ENCODE data around the gene HMOX2.
A peak's percentile ranks its signal among the peaks of the same experiment; 100 is the strongest.

Gene HMOX2

DNA sequence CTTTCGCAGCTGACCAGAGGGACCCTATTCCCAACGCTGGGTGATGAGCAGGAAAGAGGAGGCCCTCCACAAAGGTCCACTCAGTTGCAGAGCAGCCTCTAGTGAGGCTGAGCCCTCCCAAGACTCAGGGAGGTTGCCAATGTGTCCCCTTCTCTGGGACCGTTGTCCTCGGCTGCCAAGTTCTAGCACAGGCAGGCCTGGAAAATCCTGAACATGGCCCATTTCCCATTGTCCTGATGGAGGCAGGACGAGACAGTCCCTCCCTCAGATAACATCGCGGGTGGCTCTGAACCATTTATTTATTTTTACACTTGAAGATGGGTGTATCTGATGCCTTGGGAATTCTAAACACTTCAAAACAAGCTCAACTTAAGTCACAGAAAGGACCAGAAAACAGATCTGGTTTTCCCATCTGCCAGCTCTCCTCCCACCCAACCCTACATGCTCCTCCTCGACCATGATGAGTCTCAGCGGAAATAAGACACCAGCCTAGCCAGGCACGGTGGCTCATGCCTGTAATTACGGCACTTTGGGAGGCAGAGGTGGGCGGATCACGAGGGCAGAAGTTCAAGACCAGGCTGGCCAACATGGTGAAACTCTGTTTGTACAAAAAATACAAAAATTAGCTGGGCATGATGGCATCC, 49.6 kb downstream of the HMOX2 start:
- no peak for DNase-seq

DNA sequence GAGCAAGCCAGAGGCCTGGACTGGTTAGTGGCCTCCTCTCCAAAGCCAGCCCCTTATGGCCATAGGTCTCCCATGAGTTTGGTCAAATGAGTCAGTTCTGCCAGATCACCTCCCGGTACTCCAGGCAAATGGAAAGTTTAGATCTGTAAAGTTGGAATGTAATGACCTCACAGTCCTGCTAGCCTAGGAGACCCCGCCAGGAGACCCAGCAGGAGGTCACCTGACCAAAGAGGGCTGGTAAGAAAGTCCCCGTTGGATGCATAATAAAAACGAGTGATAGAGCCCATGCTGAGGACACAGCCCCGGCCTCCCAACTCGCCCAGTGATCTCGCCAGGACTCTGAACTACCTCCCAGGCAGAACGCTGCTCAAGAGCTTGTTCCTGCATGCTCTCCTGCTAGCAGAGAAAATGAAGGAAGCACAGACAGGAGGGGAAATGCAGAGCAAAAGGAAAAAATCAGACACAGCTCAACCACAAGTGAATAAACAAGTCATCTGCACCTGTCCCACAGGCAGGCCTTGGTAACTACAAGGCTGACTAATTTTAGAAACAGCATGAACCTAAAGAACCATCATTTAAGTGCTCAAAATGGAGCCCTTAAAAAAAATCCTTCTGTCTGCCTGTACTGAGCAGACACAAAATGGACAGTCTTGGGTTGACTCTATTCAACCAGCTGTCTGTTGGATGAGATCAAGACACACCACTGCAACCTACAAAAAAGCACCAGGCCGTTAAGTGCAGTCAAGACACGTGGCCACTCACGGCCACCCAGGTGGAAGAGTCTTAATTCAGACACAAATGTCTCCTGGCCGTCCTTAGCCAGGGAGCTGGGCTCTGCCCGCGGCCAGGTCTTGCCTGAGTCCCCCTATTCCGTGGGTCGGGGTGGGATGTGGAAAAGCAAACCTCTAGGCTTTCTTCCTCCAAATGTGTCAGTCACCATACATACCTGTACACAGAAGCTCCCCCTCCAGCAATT, 53.2 kb downstream of the HMOX2 start:
- no peak for DNase-seq

DNA sequence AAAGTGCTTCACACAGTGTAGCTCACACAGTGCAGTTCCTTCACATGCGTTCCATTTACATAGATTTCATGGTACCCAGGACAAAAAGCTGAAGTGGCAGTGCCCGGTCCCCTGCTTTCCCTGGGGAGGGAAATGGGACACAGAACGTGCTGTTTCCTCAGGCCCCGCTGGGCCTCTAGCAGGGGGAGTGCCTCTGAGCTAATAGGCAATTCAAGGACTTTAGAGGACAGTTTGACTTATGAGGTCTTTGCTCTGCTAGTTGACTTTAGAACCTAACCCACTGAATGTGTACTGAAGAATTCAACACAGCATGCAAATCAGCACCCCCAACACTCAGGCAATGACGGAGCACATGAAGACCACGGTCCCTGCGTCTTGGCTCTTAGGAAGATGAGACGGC, 55.6 kb downstream of the HMOX2 start:
- no peak for DNase-seq

DNA sequence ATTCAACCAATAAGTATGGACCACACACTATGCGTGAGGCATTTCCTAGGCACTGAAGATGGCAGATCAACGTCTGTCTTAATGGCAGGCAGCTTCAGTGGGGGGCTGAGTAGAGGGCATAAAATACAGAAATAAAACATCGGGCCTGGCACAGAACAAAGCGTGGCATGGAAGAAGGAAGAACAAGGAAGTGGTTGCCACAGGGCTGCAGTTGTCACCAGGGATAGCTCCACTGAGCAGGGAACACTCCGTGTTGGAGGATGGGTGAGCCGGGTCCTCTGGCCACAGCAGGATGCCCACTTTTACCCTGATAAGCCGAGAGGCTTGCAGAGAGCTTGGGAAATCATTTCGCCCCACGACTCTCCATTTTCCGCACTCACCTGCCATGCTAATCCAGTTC, 56.0 kb downstream of the HMOX2 start:
- DNase-seq = no peak

DNA sequence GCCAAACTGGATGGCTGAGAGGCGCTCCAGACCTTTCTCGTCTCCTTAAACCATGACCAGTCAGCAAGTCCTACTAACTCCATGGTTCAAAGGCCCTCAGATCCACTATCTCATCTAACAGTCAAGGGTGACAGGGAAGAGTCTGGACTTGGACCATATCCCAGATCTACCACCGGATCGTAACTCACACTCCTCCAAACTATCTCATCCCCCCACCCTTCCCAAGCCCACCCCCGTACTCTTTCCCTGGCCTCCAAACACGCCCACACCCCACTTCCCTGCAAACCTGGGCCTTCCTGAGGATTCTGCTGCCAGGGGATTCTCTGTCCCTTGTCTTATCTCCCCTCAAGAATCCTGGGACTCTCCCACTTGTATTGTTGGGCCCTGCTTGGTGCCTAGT, 57.3 kb downstream of the HMOX2 start:
- DNase-seq = no peak

DNA sequence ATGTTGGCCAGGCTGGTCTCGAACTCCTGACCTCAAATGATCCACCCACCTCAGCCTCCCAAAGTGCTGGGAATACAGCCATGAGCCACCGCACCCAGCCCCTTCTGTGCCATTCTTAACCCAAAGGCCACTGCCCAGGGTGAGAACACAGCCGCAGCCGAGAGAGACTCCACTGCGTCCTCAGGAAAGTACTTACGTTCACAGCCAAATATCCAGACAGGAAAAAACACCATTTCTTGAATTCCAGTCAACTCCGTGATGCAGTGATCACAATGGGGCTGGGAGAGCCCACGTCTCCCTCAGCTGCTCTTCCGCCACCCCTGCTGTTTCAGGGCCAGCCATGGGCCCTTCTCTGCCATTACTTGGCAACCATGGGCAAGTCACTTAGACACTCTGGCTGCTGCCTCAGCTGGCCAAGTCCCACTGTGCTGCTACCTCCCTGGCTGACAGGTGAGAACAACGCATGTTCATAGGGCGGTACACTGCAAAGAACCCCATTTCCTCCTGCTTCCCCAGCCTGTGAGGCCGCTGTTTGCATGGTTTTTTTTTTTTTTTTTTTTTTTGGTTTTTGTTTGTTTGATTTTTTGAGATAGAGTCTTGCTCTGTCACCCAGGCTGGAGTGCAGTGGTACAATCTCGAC, 58.1 kb downstream of the HMOX2 start:
- no peak for DNase-seq

DNA sequence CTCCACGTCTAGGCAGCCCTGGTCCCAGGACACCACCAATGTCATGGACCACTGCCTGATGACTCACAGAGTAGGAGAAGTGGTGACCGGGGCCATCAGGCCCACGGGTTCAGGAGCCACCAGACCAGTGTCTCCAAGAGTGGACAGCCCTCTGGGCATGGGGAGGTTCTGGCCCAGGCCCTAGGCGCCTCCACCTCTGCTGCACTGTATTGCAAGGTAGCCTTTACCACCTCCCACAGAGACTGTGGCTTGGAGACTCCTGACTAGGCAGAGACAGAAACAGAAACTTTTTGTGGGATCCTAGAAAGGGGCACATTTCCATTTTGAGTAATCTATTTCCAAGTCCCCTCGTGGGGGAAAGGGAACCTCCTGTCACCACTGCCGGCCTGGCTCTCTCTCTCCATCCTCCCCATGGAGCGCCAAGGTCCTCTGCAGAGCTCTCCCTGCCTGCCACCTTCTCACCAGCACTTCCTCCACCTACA, 59.5 kb downstream of the HMOX2 start:
- DNase-seq = no peak

DNA sequence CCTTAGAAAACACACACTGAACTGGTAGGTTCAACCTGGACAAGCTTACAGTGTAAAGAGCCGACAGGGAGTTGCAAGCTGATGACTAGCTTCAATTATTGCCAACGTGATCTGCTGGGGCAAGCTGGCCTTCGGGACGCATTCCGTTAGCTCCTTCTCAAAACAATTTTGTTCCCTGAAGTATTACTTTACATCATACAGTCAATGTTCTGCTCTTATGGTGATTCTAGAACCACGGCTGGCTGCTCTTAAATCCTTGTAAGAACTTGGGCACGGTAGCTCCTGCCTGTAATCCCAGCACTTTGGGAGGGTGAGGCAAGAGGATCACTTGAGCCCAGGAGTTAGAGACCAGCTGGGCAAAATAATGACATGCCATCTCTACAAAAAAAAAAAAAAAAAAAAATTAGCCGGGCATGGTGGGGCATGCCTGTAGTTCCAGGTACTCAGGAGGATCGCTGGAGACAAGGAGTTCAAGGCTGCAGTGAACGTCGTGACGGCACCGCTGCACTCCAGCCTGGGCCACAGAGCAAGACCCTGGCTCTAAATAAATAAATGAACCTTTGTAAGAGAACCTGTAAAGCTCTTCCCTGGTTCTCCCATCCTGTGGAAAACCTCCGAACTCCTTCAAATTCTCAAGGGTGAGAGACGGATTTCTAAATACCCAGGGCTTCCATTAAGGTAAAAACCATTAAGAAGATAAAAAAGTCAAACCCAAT, 60.4 kb downstream of the HMOX2 start:
- DNase-seq = no peak

DNA sequence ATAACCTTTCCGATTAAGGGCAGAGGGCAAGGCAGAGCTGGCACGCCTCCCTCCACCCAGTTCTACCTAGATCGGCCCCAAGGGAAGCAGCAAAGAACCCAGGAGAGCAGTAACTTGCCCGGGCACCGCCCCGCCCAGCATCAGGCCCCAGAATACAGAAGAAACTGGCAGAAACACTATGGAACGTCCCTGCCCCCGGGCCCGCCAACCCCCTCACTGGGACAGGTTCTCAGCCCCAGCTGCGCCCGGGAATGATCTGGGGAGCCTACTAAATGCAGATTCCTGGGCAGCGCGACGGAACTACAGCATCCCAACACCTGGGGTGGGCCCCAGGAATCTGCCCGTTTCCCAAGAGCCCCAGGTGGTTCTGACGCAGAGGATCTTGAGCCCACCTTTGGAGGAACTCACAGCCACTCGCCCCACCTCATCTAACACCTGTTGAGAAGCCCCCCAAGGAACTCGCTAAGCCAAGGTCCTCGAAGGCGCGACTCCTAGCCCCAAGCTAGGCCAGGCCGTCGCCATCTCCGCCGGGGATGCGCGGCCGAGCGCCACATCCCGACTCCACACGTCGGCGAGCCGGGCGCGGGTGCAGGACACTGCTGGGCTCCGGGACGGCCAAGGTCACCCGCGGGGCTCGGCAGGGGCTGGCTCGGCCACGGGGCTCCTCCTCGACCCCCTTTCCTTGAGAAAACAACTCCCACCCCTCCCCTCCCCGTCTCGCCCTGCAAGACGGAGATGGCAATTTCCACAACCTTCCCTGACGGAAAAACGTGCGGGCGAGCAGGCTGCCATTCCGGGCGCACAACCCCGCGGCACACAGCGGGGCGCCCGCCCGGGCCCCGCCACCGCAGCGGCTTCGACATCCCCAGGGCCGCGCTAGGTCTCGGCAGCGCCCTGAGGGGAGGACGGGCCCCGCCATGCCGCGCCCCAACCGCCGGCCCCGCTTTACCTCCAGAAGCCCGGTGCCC, 61.5 kb downstream of the HMOX2 start:
- peak in 1 of 2 experiments; percentile 51 for DNase-seq

DNA sequence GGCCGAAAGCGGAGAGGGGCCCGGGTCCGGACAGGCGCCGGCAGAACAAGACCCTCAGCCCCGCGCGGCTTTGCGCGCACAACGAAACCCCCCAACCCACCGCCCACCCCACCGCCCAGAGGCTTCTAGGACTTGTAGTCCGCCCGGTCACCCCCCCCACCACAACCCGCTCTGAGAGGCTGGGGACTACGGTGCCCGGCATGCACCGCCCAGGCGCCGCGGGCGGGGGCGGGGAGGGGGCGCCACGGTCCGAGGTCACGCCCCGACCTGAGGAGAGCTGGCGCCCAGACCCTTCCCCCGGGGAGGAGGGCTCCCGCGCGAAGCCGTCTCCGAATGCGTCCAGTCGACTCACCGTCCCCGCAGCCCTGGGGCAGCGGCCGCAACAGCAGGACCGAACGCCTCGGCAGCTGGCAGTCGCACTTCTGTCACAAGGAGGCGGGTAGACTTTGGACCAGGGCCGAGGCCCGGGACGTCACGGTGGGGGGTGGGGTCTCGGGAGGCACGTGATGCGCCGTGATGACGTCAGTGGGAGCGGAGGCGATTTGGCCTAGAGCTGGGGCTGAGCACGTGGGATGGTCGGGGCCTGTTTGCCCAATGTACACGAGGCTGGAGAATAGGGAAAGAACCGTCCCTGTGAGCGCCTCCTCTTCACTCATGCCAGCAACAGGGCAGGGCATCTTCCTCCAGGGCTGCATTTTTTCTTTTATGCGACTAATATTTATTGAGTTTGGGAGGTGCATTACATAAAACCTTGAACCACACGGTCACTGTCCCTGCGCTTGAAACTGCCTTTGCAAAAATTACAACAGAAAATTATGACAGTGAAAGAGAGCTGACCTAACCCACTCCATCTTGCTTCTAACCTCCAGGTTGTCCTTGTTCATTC, 62.4 kb downstream of the HMOX2 start, which contains the start of gene CDIP1:
TSS of gene CDIP1 (minus strand) at position 424 of the 886 bp plus-strand sequence. CDS start 24,643 bp downstream, outside the sequence.
- DNase-seq = peak; percentile 87 to 97

DNA sequence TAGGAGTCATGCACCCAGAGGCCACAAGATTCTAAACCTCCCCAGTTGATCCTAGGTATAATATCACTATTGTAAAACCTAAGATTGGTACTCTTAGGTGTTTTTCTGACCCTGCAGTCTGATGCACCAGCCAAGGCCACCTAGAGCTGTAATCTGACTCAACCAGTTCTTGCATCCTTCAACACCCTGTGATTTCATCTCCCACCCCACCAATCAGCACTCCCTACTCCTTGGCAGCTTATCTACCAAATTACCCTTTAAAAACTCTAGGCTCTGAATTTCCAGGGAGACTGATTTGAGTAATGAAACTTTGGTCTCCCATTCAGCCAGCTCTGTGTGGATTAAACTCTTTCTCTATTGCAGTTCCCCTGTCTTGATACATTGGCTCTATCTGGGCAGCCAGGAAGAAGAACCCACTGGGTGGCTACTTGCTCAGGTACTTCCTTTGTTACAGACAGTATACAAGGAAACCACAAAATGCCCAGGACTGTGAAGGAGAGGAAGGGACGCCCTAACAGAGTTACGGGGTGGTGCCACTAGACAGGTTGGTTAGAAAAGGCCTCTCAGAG, 63.6 kb downstream of the HMOX2 start:
- no peak for DNase-seq

DNA sequence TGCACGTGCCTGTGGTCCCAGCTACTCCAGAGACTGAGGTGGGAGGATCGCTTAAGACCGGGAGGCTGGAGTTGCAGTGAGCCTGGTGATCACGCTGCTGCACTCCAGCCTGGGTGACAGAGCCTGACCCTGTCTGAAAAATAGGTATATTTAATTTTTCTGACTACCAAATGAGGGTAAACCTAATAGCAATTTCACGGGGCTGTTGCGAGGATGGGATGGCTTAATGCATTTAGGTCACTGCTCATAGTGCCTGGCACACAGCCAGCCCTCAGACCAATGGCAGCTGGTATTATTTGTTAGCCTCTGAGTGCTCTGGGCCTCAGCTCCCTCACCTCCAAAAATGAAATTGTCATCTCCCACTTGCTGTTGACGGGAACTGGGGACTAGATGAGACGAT, 68.3 kb downstream of the HMOX2 start:
- DNase-seq = no peak

DNA sequence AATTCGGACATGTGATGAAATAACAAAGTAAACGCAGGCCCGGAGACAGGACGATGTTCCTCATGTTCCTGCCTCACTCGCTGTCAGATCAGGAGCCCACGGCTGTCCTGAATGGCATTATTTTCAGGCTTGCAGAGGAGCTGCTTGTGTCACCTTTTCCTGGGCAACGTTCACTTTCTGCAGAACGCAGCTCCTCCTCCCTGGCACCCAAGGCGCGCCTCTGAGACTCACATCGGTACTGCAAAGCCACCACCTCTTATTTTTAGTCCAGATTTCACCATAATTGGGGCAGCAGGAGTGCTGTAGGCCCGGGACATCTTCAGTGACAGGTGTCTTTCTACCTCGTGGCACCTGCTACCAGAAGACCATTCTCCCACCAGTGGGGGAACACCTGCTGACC, 71.9 kb downstream of the HMOX2 start:
- no peak for DNase-seq

DNA sequence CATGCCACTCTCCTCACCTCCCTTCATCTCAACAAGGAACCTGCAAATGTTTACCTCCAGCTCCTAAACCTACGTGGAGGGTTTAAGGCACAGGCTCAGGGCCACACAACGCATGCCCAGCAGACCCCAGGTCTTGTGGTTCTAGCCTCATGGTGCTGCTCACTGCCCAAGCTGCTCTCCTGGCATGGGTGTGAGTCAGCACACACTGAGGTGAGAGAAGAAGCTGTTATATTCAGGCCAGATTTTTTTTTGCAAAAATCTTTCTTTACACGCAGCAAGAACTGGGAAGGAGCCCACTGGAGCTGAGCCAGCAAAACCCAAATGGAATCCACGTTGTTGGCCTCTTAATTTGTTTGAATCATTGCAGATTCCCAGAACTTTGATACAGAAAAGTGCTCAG, 74.4 kb downstream of the HMOX2 start:
- DNase-seq = peak in 1 of 2 experiments; percentile 21

DNA sequence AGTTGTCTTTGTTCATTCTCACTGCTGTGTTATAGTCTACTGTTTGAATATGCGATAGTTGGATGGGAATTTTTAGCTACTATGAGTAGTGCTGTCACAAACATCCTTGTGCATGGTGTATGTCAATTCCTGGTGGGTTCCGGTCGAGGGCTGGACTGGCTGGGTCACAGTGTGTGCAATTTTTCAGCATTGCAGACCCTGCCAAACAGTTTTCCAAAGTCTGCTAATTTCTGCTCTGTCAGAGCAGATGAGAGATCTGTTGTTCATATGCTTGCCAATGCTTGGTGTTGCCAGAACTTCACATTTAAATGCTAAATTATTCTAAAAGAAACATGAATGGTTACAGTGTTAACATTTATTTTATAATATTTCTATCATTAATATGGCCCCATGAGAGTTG, 76.3 kb downstream of the HMOX2 start:
- no peak for DNase-seq

DNA sequence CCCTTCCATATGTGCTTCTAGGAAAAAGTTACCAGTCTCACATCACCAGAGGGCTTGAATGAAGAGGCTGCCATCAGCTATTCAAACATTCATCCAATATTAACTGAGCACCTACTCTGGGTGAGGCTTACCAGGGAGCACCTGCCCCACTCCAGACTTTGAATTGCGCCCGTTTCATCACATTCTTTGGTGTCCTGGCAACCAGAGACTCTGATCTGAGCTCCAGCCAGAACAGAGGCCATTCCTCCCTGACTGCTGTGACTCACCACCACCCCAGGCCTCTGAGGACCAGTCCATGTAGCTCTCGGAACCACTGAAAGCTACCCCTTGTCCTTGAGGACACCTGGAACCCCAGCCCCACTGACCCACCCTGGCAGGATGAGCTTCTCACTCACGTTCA, 79.9 kb downstream of the HMOX2 start, which contains the start of gene C16orf96:
TSS of gene C16orf96 (plus strand) at position 229 of the 400 bp plus-strand sequence. CDS start at position 379, 150 bp downstream.
- DNase-seq = no peak

DNA sequence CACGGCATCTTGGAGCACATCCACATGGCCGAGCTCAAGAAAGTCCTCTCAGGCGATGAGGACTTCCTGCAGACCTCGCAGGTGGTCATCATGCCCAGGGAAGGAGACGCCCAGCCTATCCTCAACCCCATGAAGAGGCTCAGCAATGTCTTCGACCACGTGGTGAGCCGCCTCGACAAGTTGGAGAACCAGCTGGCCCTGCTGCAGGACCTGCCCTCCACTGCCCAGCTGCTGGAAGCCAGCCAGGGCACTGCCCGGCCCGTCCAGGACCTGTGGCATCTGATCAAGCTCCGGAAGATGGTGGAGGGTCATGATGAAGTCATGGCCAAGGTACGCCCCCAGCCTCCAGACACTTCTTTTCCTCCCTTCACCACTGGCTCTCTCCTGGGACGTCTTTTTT, 80.4 kb downstream of the HMOX2 start:
- DNase-seq = no peak

DNA sequence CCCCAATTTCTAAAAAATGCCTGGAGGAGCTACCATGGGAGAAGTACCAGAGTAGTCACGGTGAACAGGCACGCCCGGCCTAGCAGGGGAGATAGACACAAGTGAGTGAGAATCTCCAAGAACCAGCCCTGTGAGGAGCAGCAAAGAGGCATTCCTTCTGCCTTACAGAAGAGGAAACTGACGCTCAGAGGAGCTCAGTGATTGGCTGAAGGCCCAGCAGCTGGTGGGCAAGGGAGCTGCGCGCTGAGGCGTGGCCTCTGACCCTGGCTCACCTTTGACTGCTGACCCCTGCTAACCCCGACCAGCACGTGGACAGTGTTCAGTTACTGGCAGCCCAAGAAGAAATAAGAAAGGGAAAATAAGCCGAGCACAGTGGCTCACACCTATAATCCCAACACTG, 81.8 kb downstream of the HMOX2 start:
- no peak for DNase-seq

Measured in NCI-H446 (cell line).